Measurements from ENCODE around the gene NCAM1. TPM values are rescaled to one million over a fixed set of nuclear protein-coding genes. Genes with fewer than 3 reads are reported as not detected.

Gene NCAM1
- total RNA-seq, 1 donor from 2014 or later: 4.2 TPM

DNA sequence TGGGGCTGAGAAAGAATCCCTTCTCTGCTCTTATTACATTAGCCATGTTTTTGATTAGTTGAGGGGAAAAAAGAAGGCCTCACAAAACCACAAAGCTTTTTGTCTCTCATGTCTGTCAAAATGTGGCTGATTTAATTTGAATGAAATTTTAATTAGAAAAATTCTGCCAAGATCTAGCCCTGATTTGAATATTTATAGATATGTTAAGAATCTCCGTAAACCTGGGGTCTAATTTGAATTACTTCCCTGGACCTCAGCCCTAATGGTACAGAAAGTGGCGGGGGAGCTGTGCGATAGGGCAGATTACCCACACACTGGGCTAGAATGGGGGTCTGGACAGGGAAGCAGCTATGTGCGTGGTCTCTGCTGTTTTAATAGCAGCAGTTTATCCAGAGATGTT lies 211.9 kb downstream of the NCAM1 start:
- no peaks in the 10 kb centered on the region for H3K9me3 ChIP-seq
- H3K4me1 ChIP-seq: no peaks in the 10 kb centered on the region
- no peak for ATAC-seq
- H3K27ac ChIP-seq: no peak overlapping the region
- no peaks in the 10 kb centered on the region for H3K36me3 ChIP-seq
- TF ChIP-seq, protein P1, sequence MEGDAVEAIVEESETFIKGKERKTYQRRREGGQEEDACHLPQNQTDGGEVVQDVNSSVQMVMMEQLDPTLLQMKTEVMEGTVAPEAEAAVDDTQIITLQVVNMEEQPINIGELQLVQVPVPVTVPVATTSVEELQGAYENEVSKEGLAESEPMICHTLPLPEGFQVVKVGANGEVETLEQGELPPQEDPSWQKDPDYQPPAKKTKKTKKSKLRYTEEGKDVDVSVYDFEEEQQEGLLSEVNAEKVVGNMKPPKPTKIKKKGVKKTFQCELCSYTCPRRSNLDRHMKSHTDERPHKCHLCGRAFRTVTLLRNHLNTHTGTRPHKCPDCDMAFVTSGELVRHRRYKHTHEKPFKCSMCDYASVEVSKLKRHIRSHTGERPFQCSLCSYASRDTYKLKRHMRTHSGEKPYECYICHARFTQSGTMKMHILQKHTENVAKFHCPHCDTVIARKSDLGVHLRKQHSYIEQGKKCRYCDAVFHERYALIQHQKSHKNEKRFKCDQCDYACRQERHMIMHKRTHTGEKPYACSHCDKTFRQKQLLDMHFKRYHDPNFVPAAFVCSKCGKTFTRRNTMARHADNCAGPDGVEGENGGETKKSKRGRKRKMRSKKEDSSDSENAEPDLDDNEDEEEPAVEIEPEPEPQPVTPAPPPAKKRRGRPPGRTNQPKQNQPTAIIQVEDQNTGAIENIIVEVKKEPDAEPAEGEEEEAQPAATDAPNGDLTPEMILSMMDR (IDR thresholded peaks at IDR 0.05): no peak
- intact Hi-C loops (cut with DNase I): no loop called here
- H3K27me3 ChIP-seq: no peaks in the 10 kb centered on the region
- no peak overlapping the region for H3K4me3 ChIP-seq
- no peak for DNase-seq

- intact Hi-C loops (cut with DNase I): no loop called here
- TF ChIP-seq, protein P1 (IDR thresholded peaks at IDR 0.05): no peak
- Histone ChIP-seq H3K4me3 (no peak overlapping the region), H3K4me1 (no peaks in the 10 kb centered on the region), H3K27me3 (no peaks in the 10 kb centered on the region), H3K36me3 (no peaks in the 10 kb centered on the region), H3K27ac (no peak overlapping the region), H3K9me3 (no peaks in the 10 kb centered on the region)
- no peak for DNase-seq
- ATAC-seq: no peak
Measured at GRCh38 chr11:113174882-113175281, 213.7 kb downstream of the NCAM1 start.

- Histone ChIP-seq H3K27me3 (no peaks in the 10 kb centered on the region), H3K36me3 (no peaks in the 10 kb centered on the region), H3K4me3 (no peak overlapping the region), H3K9me3 (no peaks in the 10 kb centered on the region), H3K4me1 (no peaks in the 10 kb centered on the region), H3K27ac (no peak overlapping the region)
- intact Hi-C loops (cut with DNase I): no loop called here
- ATAC-seq (no peak), DNase-seq (no peak)
- TF ChIP-seq, protein P1 (IDR thresholded peaks at IDR 0.05): no peak
Measured at GRCh38 chr11:113176599-113177360, 215.6 kb downstream of the NCAM1 start.

DNA sequence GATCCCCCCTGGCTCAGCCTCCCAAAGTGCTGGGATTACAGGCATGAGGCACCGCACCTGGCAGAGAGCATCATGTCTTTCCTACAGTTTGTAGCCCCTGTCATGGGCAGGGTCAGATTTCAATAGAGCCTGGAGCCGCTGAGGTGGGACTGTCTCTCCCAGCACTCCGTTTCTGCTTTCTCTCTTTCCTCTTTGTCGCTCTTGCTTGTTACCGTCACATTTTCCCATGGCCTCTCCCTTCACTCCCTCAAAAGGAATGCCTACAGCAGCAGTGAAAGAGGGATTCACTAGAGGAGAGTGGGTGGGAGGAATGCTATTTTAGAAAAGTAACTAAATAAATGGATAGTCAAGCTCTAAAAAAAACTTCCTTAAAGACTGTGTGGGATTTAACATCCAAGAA lies 216.5 kb downstream of the NCAM1 start:
- TF ChIP-seq, protein P1 (IDR thresholded peaks at IDR 0.05): no peak
- no peak for ATAC-seq
- Histone ChIP-seq H3K4me3 (no peak overlapping the region), H3K4me1 (no peaks in the 10 kb centered on the region), H3K27ac (no peak overlapping the region), H3K36me3 (no peaks in the 10 kb centered on the region), H3K9me3 (no peaks in the 10 kb centered on the region), H3K27me3 (no peaks in the 10 kb centered on the region)
- no peak for DNase-seq
- intact Hi-C loops (cut with DNase I): no loop called here

- no peaks in the 10 kb centered on the region for H3K36me3 ChIP-seq
- no peaks in the 10 kb centered on the region for H3K4me1 ChIP-seq
- no peaks in the 10 kb centered on the region for H3K27me3 ChIP-seq
- ATAC-seq: no peak
- intact Hi-C loops (cut with DNase I): no loop called here
- no peak overlapping the region for H3K27ac ChIP-seq
- H3K9me3 ChIP-seq: no peaks in the 10 kb centered on the region
- H3K4me3 ChIP-seq: no peak overlapping the region
- no peak for DNase-seq
- TF ChIP-seq, protein P1 (IDR thresholded peaks at IDR 0.05): no peak
Measured at GRCh38 chr11:113178381-113179070, 217.3 kb downstream of the NCAM1 start.

Data from upper lobe of right lung (tissue), 1 donor.